GM21825 (cell line): ENCODE measurements around the gene CARD9.
"Not testable (repeated sequence)": the region's sequence is repeated elsewhere in the genome, so short reads cannot be mapped to it uniquely, and the experiment has no call there.

ENCODE experiments used
- ATAC-seq: cut with Tn5 transposase; IDR thresholded peaks from one replicate; pipeline ENCODE4 v1.9.1; 2021; ENCODE audit warnings: mild to moderate bottlenecking, moderate library complexity; ENCODE audit not compliant: unreplicated experiment

CARD9 gene

DNA sequence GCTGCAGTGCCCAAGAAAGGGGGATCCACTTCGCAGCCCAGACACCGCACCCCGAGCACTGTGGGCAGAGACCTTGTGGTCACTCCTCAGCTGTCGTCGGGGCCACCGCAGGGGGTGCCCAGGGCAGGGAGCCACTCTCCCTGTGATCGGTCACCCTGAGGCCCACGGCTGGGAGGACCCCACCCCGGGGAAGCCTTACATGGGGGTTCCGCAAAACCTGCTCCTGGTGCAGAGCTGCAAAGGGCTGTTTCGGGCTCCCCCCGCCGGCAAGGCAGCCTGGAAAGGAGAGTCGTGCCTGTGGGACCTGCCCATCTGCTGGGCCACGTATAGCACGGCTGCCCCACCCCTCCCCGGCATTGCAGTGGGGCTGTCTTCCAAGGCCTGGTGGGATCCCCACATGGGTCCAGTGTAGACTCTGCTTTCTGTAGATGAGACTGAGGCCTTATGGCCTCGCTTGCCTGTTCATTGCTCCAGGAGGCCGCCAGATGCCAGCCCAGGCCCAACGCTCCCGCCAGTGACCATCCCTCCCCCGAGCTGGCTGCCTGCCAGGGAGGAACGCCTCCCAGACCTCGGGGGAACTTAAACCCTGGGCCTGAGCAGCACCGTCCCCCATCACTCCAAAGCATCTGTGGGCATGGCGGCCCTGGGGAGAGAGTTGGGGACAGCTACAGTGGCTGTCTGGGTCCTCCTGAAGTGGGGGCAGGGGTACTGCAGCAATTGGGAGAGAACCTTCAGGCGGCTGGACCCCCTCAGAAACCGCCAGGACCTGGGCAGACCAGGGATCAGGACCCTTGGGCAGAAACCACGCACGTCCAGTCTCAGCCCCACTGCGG is 8.3 kb downstream of the CARD9 start:
- no peak for ATAC-seq

DNA sequence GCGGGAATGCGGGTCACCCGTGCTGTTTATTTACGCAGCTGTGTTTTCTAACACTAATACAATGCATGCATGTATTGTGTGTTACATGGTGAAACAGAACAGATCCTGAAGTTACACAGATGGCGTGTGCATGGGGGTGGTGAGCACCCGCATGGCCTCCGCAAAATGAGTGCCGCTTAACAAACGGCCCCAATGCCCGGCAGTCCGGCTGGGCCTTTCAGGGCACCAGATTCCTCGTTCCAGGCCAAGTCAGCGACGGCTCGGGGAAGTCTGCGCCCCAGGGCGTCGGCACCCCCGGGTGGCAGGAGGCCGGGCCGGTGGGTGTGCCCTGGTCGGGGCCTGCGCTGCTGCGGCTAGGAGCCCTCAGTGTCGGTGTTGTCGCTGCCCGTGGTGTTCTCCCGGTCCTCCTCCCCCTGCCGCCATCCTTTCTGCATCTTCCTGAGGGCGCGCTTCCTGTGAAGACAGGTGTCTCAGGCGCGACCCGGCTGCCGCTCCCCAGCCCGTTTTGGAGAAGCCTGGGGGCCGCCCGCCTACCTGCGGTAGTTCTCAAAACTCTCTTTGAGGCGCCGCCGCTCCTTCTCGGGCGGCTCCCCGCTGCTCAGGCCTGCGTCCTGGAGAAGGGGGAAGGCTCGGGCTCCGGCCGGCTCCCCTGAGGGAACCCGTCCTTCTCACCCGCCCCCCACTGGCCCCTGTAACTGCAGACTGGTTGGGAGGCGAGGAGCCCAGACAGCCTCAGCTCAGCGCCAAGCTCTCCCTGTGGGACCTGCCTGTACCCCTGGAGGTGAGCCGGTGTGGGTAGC is 9.3 kb downstream of the CARD9 start:
- no peak for ATAC-seq

DNA sequence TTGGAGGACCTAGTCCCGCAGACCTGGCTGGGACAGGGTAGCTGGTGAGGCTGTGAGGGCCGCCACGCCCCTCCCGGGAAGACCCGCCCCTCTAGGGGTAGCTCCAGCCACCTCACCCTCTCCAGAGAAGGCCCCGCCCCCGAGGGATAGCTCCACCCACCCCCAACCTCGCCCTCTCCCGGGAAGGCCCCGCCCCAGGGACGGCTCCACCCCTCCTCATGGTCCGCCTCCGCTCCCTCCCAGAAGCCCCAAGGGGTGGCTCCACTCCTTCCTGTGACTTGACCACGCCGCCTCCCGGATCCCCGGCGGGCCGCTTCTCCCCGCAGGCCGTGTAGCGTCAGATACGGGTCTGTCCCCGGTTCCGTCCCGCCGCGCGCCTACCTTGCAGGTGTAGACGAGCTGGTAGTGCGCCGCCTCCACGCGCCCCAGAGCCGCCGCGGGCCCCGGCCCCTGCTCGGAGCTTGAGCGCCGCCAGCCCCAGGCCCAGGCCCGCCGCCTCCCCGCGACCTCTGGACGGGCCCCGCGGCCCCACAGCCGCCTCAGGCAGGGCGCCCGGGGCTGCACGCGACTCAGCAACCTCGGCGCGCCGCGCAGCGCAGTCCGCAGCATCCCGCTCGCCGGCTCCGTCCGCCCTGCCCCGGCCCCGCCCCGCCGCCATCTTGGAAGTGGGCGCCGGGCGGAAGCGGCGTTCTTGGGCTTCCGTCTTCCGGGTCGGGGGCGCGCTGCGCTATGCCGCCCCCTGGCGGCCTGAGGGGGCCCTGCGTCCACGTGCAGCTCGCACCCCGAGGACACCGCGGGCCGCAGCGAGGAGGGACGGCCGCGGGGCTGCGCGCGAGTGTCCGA is 10.1 kb downstream of the CARD9 start, which contains the start of gene DNLZ:
Gene DNLZ, minus strand, starts transcription at position 639 of the 843 bp plus-strand sequence. Its CDS starts 30 bp downstream, at position 609.
- peak; percentile 65 for ATAC-seq

DNA sequence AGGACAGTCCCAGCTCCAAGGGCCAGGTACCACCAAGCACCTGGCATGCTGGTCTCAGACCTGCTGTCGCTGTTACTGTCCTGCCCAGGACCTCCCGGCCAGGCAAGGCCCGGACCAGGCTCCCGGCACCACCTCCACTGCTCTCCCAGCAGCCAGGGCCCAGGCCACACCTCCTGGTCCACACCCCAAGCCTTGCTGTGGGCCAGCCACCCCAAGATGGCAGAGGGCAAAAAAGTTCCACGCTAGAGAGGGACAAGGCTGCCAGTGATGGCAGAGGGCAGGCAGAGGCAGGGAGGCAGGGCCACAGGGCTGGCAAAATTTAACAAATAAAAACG is 11.1 kb downstream of the CARD9 start:
- ATAC-seq = no peak

DNA sequence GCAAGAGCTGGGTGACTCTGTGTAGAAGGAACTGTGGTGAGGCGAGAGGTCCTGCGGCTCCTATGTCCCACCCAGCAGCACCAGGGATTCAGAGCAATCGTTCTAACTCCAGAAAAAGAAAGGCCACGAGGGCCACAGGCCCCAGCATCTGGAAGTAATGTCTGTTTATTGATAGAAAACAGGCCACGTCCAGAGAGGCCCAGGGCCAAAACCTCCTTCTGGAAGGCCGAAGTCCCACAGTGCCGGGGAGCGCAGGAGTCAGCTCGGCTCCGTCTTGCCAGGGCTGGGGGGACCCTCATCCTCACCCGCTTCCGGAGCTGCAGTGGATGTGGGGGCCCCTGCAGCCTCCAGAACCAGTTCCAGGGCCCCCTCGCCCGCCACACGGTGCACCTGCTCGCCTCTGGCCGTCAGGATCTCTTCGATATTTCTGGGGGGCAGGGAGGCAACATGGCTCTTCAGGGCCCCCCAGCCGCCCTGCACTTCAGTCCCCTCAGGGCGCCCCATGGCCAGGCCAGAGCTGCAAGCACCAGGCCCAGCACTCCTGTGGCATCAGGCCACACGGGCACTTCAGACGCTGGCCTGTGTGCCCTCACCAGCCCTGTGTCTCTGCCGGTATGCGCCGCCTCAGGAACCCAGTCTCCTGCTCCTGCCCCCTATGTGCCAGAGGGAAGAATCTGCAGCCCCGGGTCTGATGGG is 11.6 kb downstream of the CARD9 start:
- no peak for ATAC-seq

DNA sequence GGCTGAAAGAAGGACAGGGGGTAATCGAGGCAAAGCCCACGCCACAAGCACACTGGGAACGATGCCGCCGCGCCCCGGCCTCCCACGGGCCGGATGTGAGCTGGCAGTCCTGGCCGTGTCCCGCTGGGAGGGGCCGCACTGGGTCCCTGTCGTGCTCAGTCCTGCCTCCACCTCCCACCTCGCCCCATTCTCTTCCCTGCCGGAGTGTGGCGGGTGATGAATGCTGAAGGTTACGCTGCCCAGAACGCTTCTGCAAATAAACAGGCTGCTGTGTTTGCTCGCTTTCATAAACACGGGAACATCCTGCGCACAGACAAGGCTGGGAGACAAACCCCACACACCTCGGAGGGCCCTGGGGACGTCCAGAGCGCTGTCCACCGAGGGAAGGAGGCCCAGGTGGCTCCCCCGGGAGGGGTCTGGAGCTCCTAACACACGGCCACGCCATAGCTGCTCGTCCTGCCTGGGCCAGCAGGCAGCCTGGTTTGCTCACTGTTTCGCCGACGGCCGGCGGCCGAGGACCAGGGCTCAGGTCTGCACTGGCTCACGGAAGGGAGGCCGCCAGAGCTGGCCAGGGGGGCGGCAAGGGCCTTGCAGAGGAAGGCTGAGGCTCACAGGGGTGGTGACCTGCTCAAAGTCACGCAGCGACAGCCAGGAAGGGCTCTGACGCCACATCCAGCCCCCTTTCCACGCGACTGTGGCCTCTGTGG is 12.3 kb downstream of the CARD9 start:
- ATAC-seq = no peak

DNA sequence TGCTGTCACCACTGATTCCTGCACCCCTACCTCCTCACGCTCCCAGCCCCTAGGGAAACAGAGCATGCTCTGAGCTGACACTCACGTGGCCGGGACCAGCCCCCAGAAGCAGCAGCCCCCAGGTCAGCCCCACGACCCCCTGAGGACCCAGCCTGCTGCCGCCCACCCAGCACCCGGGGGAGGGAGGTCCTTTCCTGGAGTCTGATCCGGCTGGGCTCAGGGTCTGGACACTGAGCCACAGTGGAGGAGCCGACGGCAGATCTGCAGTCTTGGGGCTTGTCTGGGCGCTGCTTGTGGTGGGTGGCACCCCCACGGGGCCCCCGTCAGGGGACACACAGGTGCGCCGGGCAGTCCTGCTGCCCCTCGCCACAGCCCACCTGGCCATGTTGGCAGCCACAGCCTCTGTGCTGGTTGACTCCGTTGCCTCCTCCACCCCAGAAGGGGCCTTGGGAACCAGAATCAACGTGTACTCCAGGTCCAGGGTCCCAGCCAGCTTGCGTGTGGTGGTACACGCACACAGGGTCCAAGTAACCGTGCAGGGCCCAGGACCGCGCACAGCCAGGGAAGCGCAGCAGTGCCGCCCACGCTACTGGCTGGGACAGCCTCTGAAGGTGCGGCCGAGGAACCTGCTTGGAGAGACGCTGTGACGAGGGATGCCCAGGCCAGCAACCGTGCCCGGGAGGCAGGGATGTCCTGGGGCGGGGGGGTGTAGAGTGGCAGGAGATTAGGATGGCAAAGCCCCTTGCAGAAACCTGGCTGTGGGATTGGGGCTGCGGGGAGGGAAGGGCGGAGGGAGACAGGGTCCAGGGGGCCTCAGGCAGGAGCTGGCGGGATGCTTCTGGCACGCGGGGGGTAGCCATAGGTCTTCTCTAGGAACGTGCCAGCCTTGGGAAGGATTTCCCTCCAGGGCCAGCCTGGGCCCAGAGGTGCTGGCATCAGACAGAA is 13.4 kb downstream of the CARD9 start:
- ATAC-seq = no peak

DNA sequence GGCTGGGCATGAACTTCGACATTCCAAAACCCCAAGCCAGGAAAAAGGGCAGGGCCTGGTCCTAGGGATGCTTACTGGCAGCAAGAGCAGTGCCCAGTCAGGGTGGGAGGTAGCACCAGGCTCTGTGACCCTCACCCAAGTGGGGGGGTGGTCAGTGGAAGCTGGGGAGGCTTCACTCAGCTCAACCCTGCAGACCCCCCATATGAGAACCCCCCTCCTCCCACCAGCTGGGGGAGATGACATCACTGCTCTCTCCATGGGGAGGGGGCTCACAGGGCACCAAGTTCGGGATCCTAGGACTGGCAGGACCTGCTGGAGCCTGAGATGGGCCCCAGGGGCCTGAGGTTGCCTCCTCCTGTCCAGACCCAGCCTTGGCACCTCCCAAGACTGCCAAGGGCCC is 14.6 kb downstream of the CARD9 start:
- no peak for ATAC-seq

DNA sequence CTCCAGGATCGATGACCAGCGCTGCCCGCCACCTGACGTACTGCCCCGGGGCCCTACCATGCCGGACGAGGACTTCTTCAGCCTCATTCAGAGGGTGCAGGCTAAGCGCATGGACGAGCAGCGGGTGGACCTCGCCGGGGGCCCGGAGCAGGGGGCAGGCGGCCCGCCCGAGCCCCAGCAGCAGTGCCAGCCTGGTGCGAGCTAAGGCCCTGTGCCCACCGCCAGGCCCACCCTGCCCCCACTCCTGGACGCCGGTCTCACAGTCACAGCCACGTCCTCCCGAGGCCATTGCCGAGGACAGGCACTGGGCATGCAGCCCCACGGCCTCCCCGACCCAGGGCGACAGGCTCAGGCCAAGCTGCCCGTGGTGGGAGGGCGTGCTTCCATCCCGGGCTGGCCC is 15.5 kb downstream of the CARD9 start:
- ATAC-seq = no peak

DNA sequence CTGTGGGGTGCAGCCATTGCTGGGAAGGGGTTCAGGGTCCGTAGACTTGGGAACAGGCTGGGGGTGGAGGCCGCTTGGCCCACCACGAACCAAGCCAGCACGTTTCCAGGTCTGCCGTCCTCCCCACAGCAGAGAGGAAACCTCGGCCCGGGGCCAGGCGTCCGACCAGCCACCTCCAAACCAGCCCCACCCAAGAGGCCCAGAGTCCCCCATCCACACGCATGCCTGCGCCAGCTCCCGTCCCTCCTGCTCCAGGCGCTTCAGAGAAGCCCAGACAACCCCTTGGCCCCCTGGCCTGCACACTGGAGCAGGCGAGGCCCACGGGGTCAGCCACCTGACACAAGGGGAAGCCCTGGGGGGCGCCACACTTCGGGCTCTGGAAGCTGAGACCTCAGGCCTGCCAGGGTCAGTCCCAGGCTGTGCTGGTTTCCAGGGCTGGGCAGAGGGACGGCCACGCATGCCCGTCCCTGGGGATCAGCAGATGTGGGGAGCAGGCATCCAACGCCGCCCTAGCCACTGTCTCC is 16.2 kb downstream of the CARD9 start:
- ATAC-seq = no peak

DNA sequence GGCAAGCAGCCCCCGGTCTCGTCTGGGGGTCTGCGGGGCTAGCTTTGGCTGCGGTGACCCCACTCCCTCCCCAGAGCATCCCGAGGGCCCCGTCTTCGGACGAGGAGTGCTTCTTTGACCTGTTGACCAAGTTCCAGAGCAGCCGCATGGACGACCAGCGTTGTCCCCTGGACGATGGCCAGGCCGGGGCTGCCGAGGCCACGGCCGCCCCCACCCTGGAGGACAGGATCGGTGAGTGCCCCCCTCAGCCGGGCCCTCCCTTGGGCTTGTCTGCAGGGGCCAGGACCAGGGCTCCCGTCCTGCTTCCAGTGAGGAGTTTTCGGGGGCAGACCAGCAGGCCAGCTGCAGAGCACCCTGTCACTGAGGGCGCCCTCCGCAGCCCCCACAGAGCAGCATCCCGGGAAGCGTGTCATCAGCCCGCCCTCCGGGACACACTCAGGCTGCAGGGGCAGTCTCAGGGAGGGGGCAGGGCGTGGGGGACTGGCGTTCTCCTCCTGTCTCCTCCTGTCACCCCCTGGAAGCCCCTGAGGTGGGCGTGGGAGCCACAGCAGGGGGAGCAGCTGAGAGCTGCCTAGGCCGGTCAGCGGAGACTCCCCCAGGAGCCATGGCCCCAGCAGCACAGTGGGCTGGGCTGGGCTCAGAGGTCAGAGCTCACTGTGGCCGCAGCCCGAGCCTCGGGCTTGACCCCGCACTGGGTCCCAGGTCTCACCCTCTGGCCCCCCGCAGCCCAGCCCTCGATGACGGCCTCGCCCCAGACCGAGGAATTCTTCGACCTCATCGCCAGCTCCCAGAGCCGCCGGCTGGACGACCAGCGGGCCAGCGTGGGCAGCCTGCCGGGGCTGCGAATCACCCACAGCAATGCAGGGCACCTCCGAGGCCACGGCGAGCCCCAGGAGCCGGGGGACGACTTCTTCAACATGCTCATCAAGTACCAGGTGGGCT is 17.6 kb downstream of the CARD9 start:
- ATAC-seq = no peak

DNA sequence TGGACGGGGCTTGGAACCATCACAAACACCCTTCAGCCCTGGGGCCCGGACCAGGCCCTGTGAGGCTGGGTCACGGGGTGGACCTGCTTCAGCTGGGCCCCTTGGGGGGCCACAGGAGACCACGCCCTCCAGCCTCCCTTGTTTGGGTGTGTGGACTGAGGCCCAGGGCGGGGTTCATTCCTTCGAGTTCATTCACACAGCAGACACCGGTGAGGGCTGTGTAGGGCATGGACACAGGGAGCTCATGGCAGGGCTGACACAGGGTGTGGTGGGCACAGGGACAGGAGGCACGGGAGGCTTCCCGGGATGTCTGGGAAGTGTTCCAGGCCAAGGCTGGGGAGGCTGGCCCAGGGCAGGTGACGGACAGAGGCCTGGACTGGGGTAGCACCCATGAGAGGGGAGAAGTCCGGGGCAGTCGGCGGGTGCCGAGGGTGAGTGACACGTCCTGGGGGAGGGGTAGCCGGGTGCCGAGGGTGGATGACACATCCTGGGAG is 18.8 kb downstream of the CARD9 start:
- ATAC-seq = no peak

DNA sequence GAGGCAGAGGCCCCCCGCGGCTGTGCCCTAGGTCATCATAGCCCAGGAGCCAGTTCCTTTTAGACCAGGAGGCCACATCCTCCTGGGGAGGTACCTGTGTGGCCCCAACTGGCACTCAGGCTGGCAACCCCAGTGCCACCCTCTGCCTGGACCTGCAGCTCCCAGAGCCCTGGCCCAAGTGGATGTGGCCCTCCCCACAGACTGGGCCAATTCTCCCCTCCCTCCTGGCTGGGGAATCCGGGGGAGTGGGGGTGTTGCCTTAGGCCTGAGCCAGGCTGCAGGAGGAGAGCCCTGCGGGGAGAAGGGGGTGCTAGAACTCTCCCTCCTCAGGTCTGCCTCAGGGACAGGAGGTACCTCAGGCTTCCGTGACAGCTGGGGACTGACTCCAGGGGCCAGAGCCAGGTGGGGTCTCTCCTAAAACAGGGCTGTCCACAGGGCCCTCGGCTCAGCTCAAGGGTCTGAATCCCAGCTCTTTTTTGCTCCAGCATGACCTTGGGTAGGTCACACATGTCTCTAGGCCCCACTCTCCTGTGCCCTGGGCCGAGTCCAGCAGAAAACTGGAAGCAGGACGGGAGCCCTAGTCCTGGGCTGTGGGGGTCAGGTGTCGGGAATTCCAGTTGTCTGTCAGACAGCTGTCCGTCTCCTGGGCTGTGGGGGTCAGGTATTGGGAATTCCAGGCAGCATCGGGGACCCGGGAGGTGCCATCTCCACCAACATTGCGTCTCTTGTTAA is 19.5 kb downstream of the CARD9 start:
- ATAC-seq = no peak

DNA sequence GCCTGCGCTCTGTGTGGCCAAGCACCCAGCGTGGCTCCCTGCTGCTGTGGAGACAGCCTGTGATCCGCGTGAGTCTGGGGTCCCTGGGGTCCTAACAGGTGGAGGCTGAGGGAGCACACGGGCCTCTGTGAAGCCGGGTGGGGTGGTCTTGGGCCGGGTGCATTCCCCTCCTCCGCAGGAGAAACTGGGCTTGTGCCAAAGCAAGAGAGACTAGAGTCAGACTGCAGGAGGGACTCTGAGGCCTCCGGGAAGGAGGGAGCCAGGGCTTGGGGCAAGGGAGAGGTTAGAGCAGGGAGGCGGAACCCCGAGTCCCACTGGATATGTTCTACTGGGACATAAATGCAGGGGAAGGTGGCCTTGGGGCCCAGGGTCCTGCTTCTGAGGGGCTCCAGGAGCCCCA is 20.4 kb downstream of the CARD9 start:
- no peak for ATAC-seq

DNA sequence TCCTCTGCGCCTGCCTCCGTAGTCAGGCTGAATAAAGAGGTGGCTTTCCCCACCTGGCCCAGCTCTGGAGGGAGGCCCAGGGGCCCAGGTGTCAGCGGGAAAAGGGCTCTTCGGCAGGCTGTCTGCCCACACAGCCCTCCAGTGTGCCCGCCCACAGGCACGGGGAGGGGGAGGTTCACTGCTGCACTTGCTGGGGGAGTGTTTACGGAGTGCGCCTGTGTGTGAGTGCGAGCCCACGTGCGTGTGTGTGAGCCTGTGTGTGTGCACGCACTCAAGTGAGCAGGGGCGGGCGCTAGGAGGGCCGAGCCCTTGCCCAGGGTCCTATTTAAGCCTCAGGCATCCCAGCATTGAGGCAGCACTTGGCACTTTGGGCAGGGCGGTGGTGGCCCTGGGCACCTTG is 20.8 kb downstream of the CARD9 start:
- ATAC-seq = no peak

DNA sequence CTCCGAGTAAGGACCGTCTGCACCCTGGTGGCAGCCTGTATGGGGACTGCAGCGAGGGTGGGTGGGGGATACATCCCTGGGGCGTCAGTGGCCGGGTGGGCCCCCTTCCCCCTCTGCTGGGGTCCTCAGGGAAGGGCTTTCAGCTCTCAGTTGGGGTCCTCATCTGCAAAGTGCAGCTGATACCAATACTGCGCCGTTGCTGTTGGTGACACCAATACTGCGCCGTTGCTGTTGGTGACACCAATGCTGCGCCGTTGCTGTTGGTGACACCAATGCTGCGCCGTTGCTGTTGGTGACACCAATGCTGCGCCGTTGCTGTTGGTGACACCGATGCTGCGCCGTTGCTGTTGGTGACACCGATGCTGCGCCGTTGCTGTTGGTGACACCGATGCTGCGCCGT is 21.6 kb downstream of the CARD9 start:
- ATAC-seq = not testable (repeated sequence)
